ENCODE data around the gene APBB2.

The APBB2 gene

DNA sequence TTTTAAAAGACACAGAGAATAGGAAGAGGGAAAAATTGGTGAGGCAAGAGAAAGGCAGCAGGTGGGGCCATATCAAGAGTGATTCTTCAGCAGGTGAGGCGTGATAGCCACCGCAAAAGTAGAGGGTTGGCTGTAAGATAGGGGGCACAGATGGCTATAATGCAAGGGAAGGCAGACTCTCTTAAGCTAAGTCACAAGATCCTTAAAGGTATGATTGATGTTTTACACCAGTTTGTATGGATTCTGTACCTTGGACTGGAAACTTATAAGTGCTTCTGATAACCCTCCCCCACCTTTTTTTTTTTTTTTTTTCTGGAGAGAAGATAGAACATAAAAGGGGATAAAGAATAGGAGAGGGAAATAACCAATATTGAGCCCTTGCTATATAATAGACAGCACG, 424.6 kb downstream of the APBB2 start:
- no peaks in the 10 kb centered on the region for H3K9me3 ChIP-seq (ENCODE audit: low read length)
- no peaks in the 10 kb centered on the region for H3K36me3 ChIP-seq (ENCODE audit: insufficient read depth, low read length)
- H4K20me1 ChIP-seq (ENCODE audit: insufficient read depth, low read length): no peaks in the 10 kb centered on the region
- H2AFZ ChIP-seq (ENCODE audit: low read length): no peak overlapping the region
- H3K27ac ChIP-seq (ENCODE audit: low read depth, low read length, poor library complexity, severe bottlenecking): no peak overlapping the region
- H3K9me2 ChIP-seq (ENCODE audit: low read depth, low read length): no peaks in the 10 kb centered on the region
- no peak for TF ChIP-seq EZH2 (IDR thresholded peaks at IDR 0.05; ENCODE audit: borderline replicate concordance, low read length)
- TF ChIP-seq, protein P1, sequence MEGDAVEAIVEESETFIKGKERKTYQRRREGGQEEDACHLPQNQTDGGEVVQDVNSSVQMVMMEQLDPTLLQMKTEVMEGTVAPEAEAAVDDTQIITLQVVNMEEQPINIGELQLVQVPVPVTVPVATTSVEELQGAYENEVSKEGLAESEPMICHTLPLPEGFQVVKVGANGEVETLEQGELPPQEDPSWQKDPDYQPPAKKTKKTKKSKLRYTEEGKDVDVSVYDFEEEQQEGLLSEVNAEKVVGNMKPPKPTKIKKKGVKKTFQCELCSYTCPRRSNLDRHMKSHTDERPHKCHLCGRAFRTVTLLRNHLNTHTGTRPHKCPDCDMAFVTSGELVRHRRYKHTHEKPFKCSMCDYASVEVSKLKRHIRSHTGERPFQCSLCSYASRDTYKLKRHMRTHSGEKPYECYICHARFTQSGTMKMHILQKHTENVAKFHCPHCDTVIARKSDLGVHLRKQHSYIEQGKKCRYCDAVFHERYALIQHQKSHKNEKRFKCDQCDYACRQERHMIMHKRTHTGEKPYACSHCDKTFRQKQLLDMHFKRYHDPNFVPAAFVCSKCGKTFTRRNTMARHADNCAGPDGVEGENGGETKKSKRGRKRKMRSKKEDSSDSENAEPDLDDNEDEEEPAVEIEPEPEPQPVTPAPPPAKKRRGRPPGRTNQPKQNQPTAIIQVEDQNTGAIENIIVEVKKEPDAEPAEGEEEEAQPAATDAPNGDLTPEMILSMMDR (IDR thresholded peaks at IDR 0.05; ENCODE audit: low read length): no peak
- no peaks in the 10 kb centered on the region for H3K79me2 ChIP-seq (ENCODE audit: insufficient read depth, low read length)
- H3K9ac ChIP-seq (ENCODE audit: low read length): no peak overlapping the region
- H3K4me1 ChIP-seq (ENCODE audit: insufficient read depth, low read length, severe bottlenecking): no peaks in the 10 kb centered on the region
- H3K4me3 ChIP-seq (ENCODE audit: low read depth, low read length, poor library complexity, severe bottlenecking): no peak overlapping the region
- no peaks in the 10 kb centered on the region for H3K27me3 ChIP-seq (ENCODE audit: insufficient read depth, low read length)
- no peak overlapping the region for H3K4me2 ChIP-seq (ENCODE audit: low read length)
- no peaks in the 10 kb centered on the region for H3F3A ChIP-seq (ENCODE audit: insufficient read depth, low read length)

GRCh38 chr4:40789031-40789430, 425.3 kb downstream of the APBB2 start:
- Histone ChIP-seq H3K79me2 (ENCODE audit: insufficient read depth, low read length) (no peaks in the 10 kb centered on the region), H3K27me3 (ENCODE audit: insufficient read depth, low read length) (no peaks in the 10 kb centered on the region), H3K4me2 (ENCODE audit: low read length) (no peak overlapping the region), H3K4me1 (ENCODE audit: insufficient read depth, low read length, severe bottlenecking) (no peaks in the 10 kb centered on the region), H3K9me2 (ENCODE audit: low read depth, low read length) (no peaks in the 10 kb centered on the region), H4K20me1 (ENCODE audit: insufficient read depth, low read length) (no peaks in the 10 kb centered on the region), H2AFZ (ENCODE audit: low read length) (no peak overlapping the region), H3K9me3 (ENCODE audit: low read length) (no peaks in the 10 kb centered on the region), H3K9ac (ENCODE audit: low read length) (no peak overlapping the region), H3K36me3 (ENCODE audit: insufficient read depth, low read length) (no peaks in the 10 kb centered on the region), H3F3A (ENCODE audit: insufficient read depth, low read length) (no peaks in the 10 kb centered on the region), H3K4me3 (ENCODE audit: low read depth, low read length, poor library complexity, severe bottlenecking) (no peak overlapping the region), H3K27ac (ENCODE audit: low read depth, low read length, poor library complexity, severe bottlenecking) (no peak overlapping the region)
- TF ChIP-seq, protein P1 (IDR thresholded peaks at IDR 0.05; ENCODE audit: low read length): no peak
- no peak for TF ChIP-seq EZH2 (IDR thresholded peaks at IDR 0.05; ENCODE audit: borderline replicate concordance, low read length)

DNA sequence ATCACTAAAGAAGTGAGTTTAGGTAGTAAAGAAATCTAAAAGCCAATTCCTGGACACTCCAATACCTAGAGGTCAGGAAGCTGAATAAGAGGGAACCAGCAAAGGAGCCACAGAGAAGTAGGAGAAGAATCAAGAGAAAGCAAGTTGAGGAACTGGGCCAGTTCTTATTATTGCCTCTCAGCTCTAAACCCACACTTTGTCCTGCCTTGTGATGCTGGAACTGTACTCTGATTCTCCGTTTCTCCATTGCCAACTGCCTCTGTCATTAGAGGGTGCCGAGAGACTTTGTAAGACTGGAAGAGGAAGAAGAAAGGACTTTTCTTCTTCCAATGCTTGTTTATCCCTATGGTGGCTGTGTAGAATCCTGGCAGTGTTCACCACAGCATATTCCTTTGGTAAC, 426.0 kb downstream of the APBB2 start:
- Histone ChIP-seq H3K4me3 (ENCODE audit: low read depth, low read length, poor library complexity, severe bottlenecking) (no peak overlapping the region), H3K4me2 (ENCODE audit: low read length) (no peak overlapping the region), H3K79me2 (ENCODE audit: insufficient read depth, low read length) (no peaks in the 10 kb centered on the region), H3K9ac (ENCODE audit: low read length) (no peak overlapping the region), H2AFZ (ENCODE audit: low read length) (no peak overlapping the region), H3K27ac (ENCODE audit: low read depth, low read length, poor library complexity, severe bottlenecking) (no peak overlapping the region), H3K9me3 (ENCODE audit: low read length) (no peaks in the 10 kb centered on the region), H3F3A (ENCODE audit: insufficient read depth, low read length) (no peaks in the 10 kb centered on the region), H3K27me3 (ENCODE audit: insufficient read depth, low read length) (no peaks in the 10 kb centered on the region), H3K36me3 (ENCODE audit: insufficient read depth, low read length) (no peaks in the 10 kb centered on the region), H4K20me1 (ENCODE audit: insufficient read depth, low read length) (no peaks in the 10 kb centered on the region), H3K9me2 (ENCODE audit: low read depth, low read length) (no peaks in the 10 kb centered on the region), H3K4me1 (ENCODE audit: insufficient read depth, low read length, severe bottlenecking) (no peaks in the 10 kb centered on the region)
- TF ChIP-seq, protein P1 (IDR thresholded peaks at IDR 0.05; ENCODE audit: low read length): no peak
- no peak for TF ChIP-seq EZH2 (IDR thresholded peaks at IDR 0.05; ENCODE audit: borderline replicate concordance, low read length)

Measured in OCI-LY1 (cell line).